NCI-H2171 treated with DMSO at 0.1 percent for 48 hours (cell line): Measurements from ENCODE around the gene TANC2.

Experiments
- DNase-seq: peaks from one replicate; lab custom pipeline; 2025; lab: John Stamatoyannopoulos, UW

The TANC2 gene

DNA sequence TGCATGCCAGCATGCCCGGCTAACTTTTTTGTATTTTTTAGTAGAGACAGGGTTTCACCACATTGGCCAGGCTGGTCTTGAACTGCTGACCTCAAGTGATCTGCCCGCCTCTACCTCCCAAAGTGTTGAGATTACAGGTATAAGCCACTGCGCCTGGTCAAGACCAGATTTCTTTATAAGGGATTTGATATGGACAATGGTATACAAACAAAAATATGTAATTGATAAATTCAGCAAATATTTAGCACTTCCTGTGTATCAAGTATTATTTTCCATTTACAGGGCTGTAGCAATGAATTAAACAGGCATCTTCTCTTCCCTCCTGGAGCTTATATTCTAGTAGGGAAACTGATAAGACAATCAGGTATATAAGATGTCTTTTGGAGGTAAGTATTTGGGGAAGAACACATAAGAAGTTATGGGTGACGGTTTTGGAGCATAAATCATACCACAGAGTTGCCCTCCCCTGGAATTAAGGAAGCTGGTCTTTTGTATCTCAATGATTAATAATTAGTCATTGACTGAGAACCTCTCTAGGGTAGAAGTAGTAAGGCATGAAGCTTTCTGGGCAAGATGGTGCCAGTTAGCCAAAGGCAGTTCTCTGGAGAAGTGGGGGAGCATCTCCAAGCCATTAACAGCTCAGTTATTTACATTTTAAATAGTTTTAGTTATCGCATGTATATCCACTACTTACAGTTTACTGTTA is 35.8 kb downstream of the TANC2 start:
- no peak for DNase-seq

DNA sequence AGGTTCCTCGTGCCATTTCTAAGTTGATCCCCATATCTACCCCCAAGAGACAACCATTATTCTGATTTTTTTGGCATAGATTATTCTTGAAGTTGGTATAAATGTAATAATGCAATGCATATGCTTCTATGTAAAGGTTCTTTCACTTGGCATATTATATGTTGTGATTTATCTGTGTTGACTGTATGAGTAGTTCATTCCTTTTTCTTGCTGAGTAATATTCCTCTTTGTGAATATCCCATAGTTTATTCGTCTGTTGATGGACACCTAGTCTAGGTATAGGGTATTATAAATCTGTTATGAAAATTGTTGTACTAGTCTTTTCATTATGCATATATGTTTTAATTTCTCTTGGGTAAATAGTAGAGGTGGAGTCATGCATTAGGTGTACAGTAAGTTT is 36.6 kb downstream of the TANC2 start:
- DNase-seq: no peak

DNA sequence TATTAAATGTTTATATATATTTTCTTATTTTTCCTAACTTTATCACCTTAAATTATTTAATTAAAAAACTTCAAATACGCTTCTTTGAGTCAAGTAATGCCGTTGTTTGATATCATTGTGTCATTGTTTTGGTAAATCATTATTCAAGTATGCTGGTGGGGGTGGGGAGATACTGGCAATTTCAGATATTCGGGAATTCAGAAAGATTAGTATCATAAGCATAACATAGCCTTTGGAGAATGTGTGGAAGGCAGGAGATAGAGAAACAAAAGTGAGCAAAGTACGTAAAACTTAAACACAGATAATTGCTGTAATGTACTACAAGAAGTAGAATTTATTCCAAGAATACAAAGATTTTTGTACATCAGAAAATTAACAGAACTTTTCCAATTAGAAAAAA is 49.8 kb downstream of the TANC2 start:
- DNase-seq: no peak
